Occipital lobe (tissue), 2 donors: ENCODE data around the gene LRRC4B. TPM values are rescaled to one million over a fixed set of nuclear protein-coding genes. Genes with fewer than 3 reads are reported as not detected.
A peak's percentile ranks its signal among the peaks of the same experiment; 100 is the strongest.
"Not testable (repeated sequence)": the region's sequence is repeated elsewhere in the genome, so short reads cannot be mapped to it uniquely, and the experiment has no call there.

ENCODE experiments used
- DNase-seq: peaks from one replicate; lab custom pipeline; 2025; lab: John Stamatoyannopoulos, UW
- total RNA-seq: library from RNA; depleted of rRNA; stranded (reverse); fragments of >200 nt; gene quantifications from one replicate; pipeline ENCODE4 v1.2.3, GENCODE V29; 2014

Gene LRRC4B
- total RNA-seq, 1 donor from 2014 or later, result 75.8 TPM

DNA sequence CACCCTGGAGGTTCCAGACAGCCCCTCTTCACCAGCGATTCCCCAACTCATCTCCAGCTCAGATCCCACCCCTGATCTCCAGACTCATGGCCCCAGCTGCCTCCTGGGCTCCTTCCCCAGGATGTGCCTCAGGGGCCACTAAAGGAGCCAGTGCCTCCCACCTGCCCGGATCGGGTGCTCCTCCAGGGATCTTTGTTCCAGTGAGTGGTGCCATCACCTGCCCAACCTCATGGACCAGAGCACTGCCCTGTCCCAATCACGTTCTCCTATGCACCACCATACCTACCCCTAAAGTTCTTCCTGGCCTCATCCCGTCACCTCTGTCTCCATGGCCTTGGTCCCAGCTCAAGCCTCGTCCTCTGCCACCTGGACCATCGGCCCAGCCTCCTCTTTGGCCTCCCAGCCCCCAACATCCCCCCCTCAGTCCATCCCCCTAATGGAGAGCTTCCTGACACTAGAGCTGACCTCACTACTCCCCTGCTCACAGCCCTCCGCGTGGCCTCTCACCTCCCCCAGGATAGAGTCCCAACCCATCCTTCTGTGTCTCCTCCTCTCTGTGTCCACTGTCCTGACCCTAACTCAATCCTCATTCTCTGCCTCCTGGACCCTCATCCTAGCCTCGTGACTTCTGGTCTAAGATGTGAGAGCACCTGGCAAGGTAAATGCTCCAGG lies 82.8 kb downstream of the LRRC4B start:
- no peak for DNase-seq

DNA sequence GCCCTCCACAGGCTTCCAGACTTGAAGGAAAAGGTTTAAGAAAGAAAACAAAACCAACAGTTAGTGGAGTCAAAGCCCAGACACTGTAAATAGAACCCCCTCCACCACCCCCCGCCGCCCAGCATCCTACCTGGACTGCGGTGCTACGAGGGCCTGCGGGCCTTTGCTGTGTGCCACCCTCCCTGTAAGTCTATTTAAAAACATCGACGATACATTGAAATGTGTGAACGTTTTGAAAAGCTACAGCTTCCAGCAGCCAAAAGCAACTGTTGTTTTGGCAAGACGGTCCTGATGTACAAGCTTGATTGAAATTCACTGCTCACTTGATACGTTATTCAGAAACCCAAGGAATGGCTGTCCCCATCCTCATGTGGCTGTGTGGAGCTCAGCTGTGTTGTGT lies 85.3 kb downstream of the LRRC4B start:
- DNase-seq, result no peak

DNA sequence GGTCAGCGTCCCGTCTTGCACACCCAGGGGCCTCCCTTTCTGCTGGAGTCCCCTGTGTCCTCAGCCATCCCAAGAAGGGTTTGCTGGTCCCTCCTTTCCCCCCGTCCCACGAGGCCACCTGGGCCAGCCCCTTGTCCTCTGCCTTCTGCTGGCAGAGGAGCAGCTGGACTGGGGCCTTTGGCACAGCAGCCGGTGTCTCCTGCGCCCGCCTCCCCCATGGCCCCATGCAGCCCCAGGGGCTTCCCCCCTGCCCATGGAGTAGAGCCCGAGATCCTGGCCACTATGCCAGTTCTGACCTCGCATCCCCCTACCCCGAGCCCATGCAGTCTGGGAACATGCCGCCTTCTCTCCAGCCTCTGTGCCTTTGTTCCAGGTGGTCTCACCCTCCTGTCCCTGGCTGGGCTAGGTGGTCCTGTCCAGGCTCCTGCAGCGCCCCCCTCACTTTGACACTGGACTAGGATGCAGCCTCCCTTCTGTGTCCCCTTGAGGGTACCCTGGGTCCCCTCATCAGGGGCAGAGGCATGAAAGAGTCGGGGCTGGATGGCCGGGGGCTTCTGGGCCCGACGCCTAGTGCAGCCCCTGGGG lies 85.9 kb downstream of the LRRC4B start:
- DNase-seq, result no peak

DNA sequence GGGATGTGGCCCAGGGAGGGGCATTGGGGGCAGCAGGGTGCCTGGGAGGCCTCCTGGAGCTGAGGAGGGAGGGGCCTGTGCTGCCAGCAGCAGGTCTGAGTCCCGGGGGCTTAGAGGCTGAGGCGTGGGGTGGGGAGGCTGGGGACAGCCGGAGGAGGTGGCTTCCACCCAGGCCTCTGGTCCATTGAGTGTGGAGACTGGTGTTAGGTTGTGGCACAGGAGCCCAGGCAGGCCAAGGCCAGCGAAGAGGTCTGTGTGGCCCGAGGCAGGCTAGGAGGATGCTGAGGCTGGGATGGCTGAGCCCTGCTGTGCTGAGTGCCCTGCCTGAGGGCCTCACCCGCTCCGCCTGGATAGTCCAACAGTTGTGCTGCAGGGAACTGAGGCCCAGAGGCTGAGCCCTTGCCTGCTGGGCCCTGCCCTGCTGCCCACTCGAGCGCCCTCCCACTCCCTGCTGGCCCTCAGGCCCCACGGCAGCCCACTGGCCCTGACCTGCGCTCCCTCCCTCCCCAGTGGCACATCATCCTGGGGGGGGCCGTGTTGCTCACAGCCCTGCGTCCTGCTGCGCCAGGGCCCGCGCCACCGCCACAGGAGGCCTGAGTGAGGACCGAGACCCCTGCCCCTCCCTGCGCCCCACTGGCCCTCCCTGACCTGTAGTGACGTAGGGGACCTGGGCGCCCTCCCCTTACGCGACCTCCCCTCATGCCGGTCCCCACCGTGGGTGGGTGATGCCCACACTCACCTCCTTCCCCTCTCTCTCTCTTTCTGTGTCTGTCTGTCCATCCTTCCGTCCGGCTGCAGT lies 86.7 kb downstream of the LRRC4B start:
- DNase-seq, result no peak

DNA sequence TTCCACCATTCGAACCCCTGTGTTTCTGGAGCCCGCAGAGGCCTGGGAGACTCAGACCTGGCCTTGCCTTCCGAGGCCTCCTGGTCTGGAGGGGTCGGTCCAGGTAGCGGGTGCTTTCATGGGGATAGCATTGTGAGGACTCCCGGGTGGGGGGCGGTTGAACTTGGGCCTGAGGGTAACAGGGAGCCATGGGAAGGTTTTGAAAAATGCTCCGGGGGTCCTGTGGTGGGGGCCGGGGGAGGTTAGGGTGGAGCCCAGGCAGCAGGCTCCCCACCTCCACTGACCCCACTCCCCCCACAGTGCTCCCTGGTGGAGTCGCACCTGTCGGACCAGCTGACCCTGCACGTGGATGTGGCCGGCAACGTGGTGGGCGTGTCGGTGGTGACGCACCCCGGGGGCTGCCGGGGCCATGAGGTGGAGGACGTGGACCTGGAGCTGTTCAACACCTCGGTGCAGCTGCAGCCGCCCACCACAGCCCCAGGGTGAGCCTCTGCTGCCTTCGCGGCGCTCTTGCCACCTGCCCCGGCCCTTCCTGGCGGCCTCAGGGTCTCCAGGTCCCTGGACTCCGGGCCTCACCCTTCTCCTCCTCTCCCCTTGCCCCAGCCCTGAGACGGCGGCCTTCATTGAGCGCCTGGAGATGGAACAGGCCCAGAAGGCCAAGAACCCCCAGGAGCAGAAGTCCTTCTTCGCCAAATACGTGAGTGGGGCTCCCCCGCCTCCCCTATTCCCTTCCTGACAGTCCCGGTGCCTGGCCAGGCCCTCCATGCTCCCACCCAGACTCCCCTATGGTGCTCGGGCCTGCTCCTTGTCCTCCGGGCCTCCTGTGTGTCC lies 87.7 kb downstream of the LRRC4B start:
- DNase-seq, result no peak

DNA sequence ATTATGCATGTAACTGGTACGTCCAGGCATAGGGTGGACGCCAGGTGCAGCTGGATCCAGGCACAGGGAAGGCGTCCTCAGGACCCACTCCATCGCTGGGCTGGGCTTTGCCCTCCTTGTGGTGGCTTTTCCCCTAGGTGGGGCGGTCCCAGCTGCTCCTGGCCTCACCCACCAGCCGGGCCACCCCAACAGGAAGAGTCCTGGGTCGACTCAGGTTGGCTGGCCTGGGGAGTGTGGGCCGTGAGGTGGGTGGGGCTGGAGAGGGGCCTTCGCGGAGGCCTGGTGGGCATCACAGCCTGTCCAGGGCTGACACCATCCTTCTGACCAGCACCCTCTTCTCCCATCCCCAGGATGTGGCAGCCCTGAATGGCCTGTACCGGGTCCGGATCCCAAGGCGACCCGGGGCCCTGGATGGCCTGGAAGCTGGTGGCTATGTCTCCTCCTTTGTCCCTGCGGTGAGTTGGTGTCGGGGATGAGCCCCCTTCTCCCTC lies 88.4 kb downstream of the LRRC4B start:
- no peak for DNase-seq

DNA sequence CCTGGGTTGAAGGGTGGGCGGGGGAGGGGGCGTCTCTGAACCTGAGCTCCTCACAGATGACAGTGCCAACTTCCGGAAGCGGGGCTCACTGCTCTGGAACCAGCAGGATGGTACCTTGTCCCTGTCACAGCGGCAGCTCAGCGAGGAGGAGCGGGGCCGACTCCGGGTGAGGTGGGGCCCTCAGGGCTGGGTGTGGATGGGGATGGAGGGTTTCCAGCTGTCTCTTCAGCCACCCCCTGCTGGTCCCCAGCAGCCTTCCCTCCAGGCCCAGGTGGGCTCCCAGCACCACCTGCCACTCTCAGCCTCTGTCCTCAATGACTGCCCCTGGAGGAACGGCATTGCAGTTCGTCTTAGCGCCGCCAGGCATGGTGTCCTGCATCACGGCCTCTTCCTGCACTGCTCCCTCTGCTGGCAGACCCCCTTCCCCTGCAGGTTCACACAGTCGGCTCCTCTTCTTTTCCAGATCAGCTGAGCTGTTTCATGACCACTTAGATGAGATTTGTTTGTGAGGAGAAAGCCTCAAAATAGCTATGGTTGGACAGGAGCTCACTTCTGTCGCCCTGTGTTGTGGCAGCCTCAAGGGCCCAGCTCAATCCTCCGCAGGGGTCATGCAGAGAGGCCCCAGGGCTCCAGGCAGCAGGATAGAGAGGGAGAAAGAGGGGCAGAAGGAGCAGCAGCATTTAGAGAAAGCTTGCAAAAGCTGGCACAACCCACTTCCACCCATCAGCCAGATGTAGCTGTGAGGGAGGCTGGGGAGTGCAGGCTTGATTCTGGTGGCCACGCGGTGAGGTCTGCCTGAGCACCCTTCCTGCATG lies 89.1 kb downstream of the LRRC4B start:
- no peak for DNase-seq

DNA sequence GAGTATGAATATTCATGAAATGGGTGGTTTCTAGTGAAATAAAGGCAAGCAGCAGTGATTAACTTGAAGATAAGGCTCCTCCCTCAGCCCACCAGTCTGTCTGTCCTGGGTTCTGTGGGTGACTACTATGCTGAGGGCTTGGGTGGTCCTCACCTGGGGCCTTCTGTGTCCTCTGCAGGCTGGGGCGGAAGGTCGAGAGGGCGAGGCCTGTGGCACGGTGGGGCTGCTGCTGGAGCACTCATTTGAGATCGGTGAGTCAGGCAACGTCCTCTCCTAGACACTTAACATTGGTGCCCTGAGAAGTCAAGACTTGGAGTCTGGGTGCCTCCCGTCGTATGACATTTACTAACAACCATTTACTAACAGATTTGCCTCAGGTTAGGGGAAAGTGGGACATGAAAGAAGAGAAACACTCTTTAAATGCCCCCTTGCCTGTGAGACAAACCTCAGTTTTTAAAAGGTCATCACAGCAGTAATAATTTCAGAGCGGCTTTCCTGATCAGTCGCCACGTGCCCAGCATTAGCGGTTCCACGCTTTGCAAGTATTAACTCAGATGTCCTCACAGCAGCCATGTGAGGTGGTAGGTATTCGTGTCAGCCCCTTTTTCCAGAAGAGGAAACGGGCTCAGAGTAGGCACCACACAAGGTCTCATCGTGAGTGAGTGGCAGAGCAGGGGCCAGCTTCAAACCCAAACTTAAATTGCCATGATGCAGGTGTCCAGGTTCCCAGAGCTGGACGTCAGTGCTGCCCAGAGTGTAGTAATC lies 90.3 kb downstream of the LRRC4B start:
- no peak for DNase-seq

DNA sequence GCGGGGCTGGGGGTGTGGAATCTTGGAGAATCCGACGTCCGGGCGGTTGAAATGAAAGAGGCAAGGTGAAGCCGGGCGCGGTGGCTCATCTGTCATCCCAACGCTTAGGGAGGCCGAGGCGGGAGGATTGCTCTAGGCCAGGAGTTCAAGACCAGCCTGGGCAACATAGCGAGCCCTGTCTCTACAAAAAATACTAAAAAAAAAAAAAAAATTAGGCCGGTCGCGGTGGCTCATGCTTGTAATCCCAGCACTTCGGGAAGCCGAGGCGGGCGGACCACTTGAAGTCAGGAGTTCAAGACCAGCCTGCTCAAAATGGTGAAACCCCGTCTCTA lies 91.4 kb downstream of the LRRC4B start:
- no peak for DNase-seq

DNA sequence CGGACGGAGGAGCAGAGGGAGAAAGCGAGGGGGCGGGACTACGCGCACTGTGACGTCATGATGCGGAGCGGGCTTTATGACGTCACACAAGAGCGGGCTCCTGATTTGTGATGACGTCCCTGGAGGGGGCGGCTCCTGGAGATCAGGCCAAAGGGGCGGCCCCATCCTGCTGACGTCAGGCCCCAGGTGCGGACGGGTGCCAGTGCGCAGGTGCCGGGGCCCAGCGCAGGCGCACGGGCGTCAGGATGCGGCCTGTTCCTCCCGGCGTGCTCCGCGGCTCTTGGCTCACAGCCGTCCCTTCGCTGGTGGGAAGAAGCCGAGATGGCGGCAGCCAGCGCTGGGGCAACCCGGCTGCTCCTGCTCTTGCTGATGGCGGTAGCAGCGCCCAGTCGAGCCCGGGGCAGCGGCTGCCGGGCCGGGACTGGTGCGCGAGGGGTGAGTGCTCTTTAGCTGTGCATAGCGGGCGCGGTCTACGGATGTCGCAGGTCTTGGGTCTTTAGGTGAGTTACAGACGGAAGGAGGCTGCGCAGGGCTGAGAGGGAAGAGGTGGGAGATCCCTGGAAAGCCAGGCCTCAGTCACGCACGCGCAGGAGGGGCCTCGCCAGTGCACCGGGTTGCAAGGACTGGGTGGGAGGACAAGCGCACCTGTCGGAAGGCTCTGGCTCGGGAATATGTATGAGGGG lies 91.9 kb downstream of the LRRC4B start, which contains the start of the genes EMC10 and GARIN5A:
Gene EMC10 (plus strand): TSS at position 284 of the 683 bp plus-strand sequence. CDS start 38 bp downstream, at position 322.
Gene GARIN5A (minus strand): TSS at position 625 of the 683 bp plus-strand sequence. CDS start 460 bp downstream, at position 165.
- peak; percentile 83 for DNase-seq

DNA sequence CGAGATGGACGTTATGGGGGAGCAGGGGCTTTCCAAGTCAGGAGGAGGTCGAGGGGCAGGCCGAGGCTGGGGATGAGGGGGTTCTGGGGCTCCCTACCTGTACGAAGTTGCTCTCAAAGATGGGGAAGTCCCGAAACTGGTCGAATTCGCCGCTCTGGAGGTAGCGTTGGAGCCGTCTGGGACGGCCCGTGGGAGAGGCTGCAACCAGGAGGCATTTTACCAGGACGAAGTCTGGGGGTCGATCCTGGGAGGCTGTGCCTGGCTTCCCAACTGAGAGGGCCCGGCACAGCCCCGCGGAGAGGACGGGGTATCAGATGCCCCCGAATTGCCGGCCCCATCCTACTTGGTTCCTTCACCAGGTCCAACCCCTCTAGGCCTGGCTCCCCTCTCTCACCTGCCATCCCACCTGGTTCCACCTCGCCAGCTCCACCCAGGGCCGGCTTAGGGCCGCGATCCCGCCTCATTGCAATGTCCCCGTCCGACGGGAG lies 92.5 kb downstream of the LRRC4B start:
- DNase-seq, result no peak

DNA sequence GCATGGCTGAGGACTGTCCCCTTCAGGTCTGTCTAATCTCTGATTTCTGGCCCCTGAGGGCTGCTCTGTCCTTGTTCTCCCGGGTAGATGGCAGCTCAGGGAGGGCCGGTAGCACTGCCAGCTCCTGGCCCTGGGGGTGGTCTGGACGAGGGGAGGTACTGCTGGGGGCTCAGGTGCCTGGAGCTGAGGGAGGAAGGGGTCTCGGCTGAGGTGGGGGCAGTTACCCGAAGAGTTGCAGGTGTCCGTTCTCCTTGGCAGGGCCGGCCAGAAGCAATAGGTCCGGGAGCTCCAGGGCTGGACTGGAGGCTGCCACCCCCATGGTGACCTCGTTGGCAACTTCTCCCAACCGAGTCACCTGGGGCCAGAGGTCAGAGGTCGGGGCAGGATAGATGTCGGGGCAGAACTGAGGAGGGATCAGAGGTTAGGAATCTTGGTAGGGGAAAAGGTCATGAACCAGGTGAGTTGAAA lies 93.1 kb downstream of the LRRC4B start:
- no peak for DNase-seq

DNA sequence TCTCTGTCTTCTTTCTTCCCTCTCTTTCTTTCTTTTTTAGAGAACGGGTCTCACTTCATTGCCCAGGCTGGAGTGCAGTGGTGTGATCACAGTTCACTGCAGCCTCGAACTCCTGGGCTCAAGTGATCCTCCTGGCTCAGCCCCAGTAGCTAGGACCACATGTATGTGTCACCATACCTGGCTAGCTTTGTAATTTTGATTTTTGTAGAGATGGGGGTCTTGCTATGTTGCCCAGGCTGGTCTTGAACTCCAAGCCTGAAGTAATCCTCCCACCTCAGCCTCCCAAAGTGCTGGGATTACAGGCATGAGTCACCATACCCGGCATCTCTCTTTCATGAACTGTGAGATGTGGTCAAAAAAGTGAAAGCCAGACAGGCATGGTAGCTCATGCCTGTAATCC lies 94.9 kb downstream of the LRRC4B start:
- not testable (repeated sequence) for DNase-seq

DNA sequence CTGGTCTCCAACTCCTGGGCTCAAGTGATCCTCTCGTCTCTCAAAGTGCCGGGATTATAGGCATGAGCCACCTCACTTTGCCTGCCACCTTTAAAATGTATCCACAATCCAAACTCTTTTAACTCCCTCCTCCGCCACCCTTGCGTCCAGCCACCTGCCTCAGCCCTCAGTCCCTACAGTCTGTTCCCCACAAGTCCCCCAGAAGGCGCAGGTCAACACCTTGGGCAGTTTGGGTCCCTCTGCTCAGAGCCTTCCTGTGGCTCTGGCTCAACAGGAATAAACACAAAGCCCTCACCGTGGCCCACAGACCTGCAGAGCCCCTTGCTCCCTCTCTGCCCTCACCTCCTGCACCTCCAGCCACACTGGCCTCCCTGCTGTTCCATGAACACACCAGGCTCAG lies 99.4 kb downstream of the LRRC4B start:
- DNase-seq, result no peak

DNA sequence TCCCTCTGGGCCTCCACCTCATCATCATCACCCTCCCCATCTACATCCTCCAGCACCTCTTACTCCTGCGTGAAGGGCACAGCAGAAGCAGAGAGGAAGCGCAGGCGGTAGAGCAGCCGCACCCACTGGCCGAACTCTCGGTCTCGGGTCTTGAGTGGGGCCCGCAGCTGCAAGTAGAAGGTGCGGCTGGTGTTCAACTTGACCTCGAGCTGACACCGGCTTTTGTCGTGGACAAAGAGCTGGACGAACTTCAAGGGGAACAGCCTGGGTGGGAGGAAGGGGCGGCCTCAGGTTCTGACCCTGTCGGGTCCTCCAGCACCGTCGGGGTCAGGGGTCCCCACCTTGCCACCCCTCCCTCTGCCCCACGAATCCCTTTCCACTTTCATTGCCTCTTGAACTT lies 100.7 kb downstream of the LRRC4B start:
- no peak for DNase-seq
